Liver (tissue), 9 donors: ENCODE measurements around the gene SAFB. TPM values are rescaled to one million over a fixed set of nuclear protein-coding genes. Genes with fewer than 3 reads are reported as not detected.

Experiments used
- DNase-seq: peaks from one replicate; pipeline ENCODE4 v3.0.0-alpha.2; 2017; ENCODE audit warnings: low spot score
- H3K27ac ChIP-seq, 2 donors: one replicate each; pipeline ENCODE4 v1.7.0; 2013; ENCODE audit warnings: inconsistent platforms in 2 of 2, low read length in 2 of 2, control low read depth in 1 of 2, low read depth in 1 of 2, mild to moderate bottlenecking in 1 of 2
- H3K27me3 ChIP-seq, 4 donors: one replicate each; pipeline versions ENCODE4 v1.6.1 to v1.7.0; 2013; ENCODE audit warnings: low read length in 3 of 4, inconsistent platforms in 1 of 4, mild to moderate bottlenecking in 1 of 4, moderate library complexity in 1 of 4; ENCODE audit not compliant: control insufficient read depth in 4 of 4, insufficient read depth in 4 of 4
- H3K36me3 ChIP-seq, 4 donors: one replicate each; pipeline versions ENCODE4 v1.6.1 to v1.7.0; 2013; ENCODE audit warnings: low read length in 3 of 4, mild to moderate bottlenecking in 3 of 4, low read depth in 1 of 4, moderate library complexity in 1 of 4; ENCODE audit not compliant: control insufficient read depth in 4 of 4, insufficient read depth in 3 of 4
- H3K4me1 ChIP-seq, 4 donors: one replicate each; pipeline versions ENCODE4 v1.6.1 to v1.7.0; 2013; ENCODE audit warnings: low read length in 3 of 4, mild to moderate bottlenecking in 3 of 4, moderate library complexity in 1 of 4; ENCODE audit not compliant: control insufficient read depth in 4 of 4, insufficient read depth in 4 of 4
- H3K4me3 ChIP-seq, 3 donors: one replicate each; pipeline versions ENCODE4 v1.6.1 to v1.7.0; 2013; ENCODE audit warnings: low read length in 3 of 3, control low read depth in 1 of 3, low read depth in 1 of 3, mild to moderate bottlenecking in 1 of 3
- H3K9ac ChIP-seq, 2 donors: one replicate each; pipeline ENCODE4 v1.7.0; 2013; ENCODE audit warnings: low read length in 2 of 2, mild to moderate bottlenecking in 2 of 2, moderate library complexity in 2 of 2, control low read depth in 1 of 2, low read depth in 1 of 2
- H3K9me3 ChIP-seq, 4 donors: one replicate each; pipeline versions ENCODE4 v1.6.1 to v1.7.0; 2013; ENCODE audit warnings: low read length in 3 of 4; ENCODE audit not compliant: control insufficient read depth in 4 of 4
- CTCF ChIP-seq: fragments of 150-350 bp; IDR thresholded peaks from 2 replicates; pipeline ENCODE4 v1.5.1; 2017; ENCODE audit warnings: improper control_type of control experiment, low read depth, low read length; ENCODE audit not compliant: missing input control
- EGR1 ChIP-seq, 2 donors: IDR thresholded peaks; 2 replicates each; pipeline ENCODE4 v1.6.1; 2016 to 2018; ENCODE audit warnings: antibody characterized with exemption in 2 of 2, low read depth in 2 of 2
- FOXA1 ChIP-seq: IDR thresholded peaks from 2 replicates; pipeline ENCODE4 v1.6.1; 2016; ENCODE audit warnings: antibody characterized with exemption
- FOXA2 ChIP-seq: IDR thresholded peaks from 2 replicates; pipeline ENCODE4 v1.6.1; 2016; ENCODE audit warnings: antibody characterized with exemption
- GABPA ChIP-seq, 2 donors: IDR thresholded peaks in 1 of 2; conservative IDR thresholded peaks in 1 of 2; 2 replicates each; pipeline ENCODE4 v1.6.1; 2016; ENCODE audit warnings: antibody characterized with exemption in 2 of 2, mild to moderate bottlenecking in 1 of 2, moderate library complexity in 1 of 2
- JUND ChIP-seq, 2 donors: IDR thresholded peaks; 2 replicates each; pipeline ENCODE4 v1.6.1; 2016; ENCODE audit warnings: antibody characterized with exemption in 2 of 2
- NR2F2 ChIP-seq: IDR thresholded peaks from 2 replicates; pipeline ENCODE4 v1.6.1; 2016; ENCODE audit warnings: antibody characterized with exemption
- RAD21 ChIP-seq, 2 donors: IDR thresholded peaks; 2 replicates each; pipeline ENCODE4 v1.6.1; 2016; ENCODE audit warnings: antibody characterized with exemption in 2 of 2, mild to moderate bottlenecking in 2 of 2
- REST ChIP-seq: IDR thresholded peaks from 2 replicates; pipeline ENCODE4 v1.6.1; 2016; ENCODE audit warnings: antibody characterized with exemption, mild to moderate bottlenecking
- RXRA ChIP-seq, 2 donors: IDR thresholded peaks; 2 replicates each; pipeline ENCODE4 v1.6.1; 2017 to 2018; ENCODE audit warnings: antibody characterized with exemption in 2 of 2, mild to moderate bottlenecking in 1 of 2
- TAF1 ChIP-seq: conservative IDR thresholded peaks from 2 replicates; pipeline ENCODE4 v1.6.1; 2016; ENCODE audit warnings: antibody characterized with exemption, mild to moderate bottlenecking
- YY1 ChIP-seq: IDR thresholded peaks from 2 replicates; pipeline ENCODE4 v1.6.1; 2016; ENCODE audit warnings: antibody characterized with exemption, mild to moderate bottlenecking
- WGBS: extraction: QIAGEN DNeasy Blood & Tissue Kit; methylation state at CpG from one replicate; pipeline ENCODE4 v1.1.7; 2013; 5-methylcytosine and 5-hydroxymethylcytosine counted together
- polyA plus RNA-seq, 2 donors: library from polyadenylated mRNA; stranded (reverse) in 1 of 2; unstranded in 1 of 2; fragments of 200-250 nt in 1 of 2; fragments of >200 nt in 1 of 2; fragmentation: Nextera tagmentation in 1 of 2; extraction: Ambion mirVana in 1 of 2; gene quantifications; one replicate each; pipeline versions ENCODE4 v1.2.1 to v1.2.3, GENCODE V29; 2013 to 2015
- total RNA-seq, 2 donors: library from RNA; depleted of rRNA; stranded (reverse); fragments of >200 nt; gene quantifications; one replicate each; pipeline ENCODE4 v1.2.3, GENCODE V29; 2014
- donor health status: healthy.
- donor health status: healthy.
- donor health status: healthy.
- donor health status: healthy.
- donor health status: healthy.

SAFB gene
- total and polyA plus RNA-seq, 4 donors, result 16.5 to 65.0 (median 38.5) TPM

GRCh38 chr19:5590151-5590864 lies 32.6 kb upstream of the SAFB start:
- TF ChIP-seq RXRA (IDR thresholded peaks at IDR 0.05), result no peak
- TF ChIP-seq YY1, result no peak
- TF ChIP-seq JUND (IDR thresholded peaks at IDR 0.05), result no peak
- no peak for TF ChIP-seq CTCF
- TF ChIP-seq REST, result no peak
- no peak for TF ChIP-seq EGR1 (IDR thresholded peaks at IDR 0.05; ENCODE audit: low read depth in 2 of 2)
- TF ChIP-seq RAD21 (IDR thresholded peaks at IDR 0.05), result no peak
- no peak for TF ChIP-seq GABPA (IDR thresholded peaks at IDR 0.05 in 1 of 2, conservative IDR thresholded peaks at IDR 0.05 in 1 of 2)
- no peak for TF ChIP-seq TAF1
- no peak overlapping the region for H3K27ac ChIP-seq
- no peak overlapping the region for H3K9ac ChIP-seq
- H3K9me3 ChIP-seq, result no peaks in the 10 kb centered on the region
- H3K4me1 ChIP-seq, result peaks cover 0 to 11% (median 10%) of the 10 kb centered on the region in 4 donors
- H3K4me3 ChIP-seq, result no peak overlapping the region
- DNase-seq, result no peak
- no peaks in the 10 kb centered on the region for H3K27me3 ChIP-seq
- WGBS, result 94% methylated on average over 22 of the region's 22 CpGs
- H3K36me3 ChIP-seq, result peaks cover 31 to 90% (median 65%) of the 10 kb centered on the region in 4 donors

- H3K9ac ChIP-seq, result no peak overlapping the region
- H3K9me3 ChIP-seq, result no peaks in the 10 kb centered on the region
- peaks cover 0 to 11% (median 10%) of the 10 kb centered on the region in 4 donors for H3K4me1 ChIP-seq
- 96% methylated on average over 9 of the region's 9 CpGs for WGBS
- no peak overlapping the region for H3K27ac ChIP-seq
- no peak overlapping the region for H3K4me3 ChIP-seq
- no peak for DNase-seq
- no peaks in the 10 kb centered on the region for H3K27me3 ChIP-seq
- TF ChIP-seq FOXA1 (no peak), EGR1 (IDR thresholded peaks at IDR 0.05; ENCODE audit: low read depth in 2 of 2) (no peak), REST (no peak), TAF1 (no peak), FOXA2 (no peak), NR2F2 (no peak)
- peaks cover 33 to 95% (median 70%) of the 10 kb centered on the region in 4 donors for H3K36me3 ChIP-seq
Measured at GRCh38 chr19:5590865-5591154, 32.1 kb upstream of the SAFB start.
